Adipocyte (in vitro differentiated cells): ENCODE data around the gene LIPI.

Source experiments
- DNase-seq: peaks from one replicate; pipeline ENCODE4 v3.0.0-alpha.2; 2015; ENCODE audit warnings: low read depth
- H3K27me3 ChIP-seq: replicated peaks from 2 replicates; pipeline ENCODE4 v1.7.0; 2013; ENCODE audit warnings: mild to moderate bottlenecking, low read length, moderate library complexity; ENCODE audit not compliant: control insufficient read depth, insufficient read depth
- H3K36me3 ChIP-seq: 2 replicates; pipeline ENCODE4 v1.7.0; 2013; ENCODE audit warnings: low read length, mild to moderate bottlenecking, moderate library complexity; ENCODE audit not compliant: control insufficient read depth, insufficient read depth, severe bottlenecking
- H3K4me1 ChIP-seq: 2 replicates; pipeline ENCODE4 v1.7.0; 2013; ENCODE audit warnings: mild to moderate bottlenecking, low read length, moderate library complexity; ENCODE audit not compliant: control insufficient read depth, insufficient read depth
- H3K4me3 ChIP-seq: 2 replicates; pipeline ENCODE4 v1.7.0; 2013; ENCODE audit warnings: mild to moderate bottlenecking, low read length, moderate library complexity
- H3K9ac ChIP-seq: 2 replicates; pipeline ENCODE4 v1.7.0; 2013; ENCODE audit warnings: mild to moderate bottlenecking, low read length, moderate library complexity
- H3K9me3 ChIP-seq: 2 replicates; pipeline ENCODE4 v1.7.0; 2013; ENCODE audit warnings: mild to moderate bottlenecking, low read length, moderate library complexity; ENCODE audit not compliant: control insufficient read depth

LIPI gene

DNA sequence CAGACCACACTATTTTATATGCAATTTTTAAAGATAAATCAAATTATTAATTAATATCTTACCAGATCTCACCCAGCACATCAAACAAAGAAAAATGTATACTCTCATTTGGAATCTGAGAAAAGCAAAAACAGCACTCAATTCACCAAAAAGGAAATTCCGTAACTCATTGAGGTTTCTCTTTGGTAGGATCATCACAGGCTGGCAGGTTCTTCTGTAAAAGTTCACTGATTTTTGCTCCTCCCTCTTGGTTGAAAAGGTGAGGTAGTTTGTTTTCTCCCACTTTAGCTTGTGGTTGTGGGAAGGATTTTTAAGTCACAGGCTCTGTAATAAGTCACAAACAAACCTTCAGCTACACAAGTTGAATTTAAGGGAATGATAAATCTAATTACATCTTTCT is at the start of gene LIPI:
Gene LIPI, minus strand, starts transcription at position 218 of the 400 bp plus-strand sequence. Its CDS starts 110 bp downstream, at position 108.
- DNase-seq: no peak
- Histone ChIP-seq H3K36me3 (no peaks in the 10 kb centered on the region), H3K9me3 (no peaks in the 10 kb centered on the region), H3K9ac (no peak within 1 kb of the TSS), H3K27me3 (peaks cover 6% of the 10 kb centered on the region), H3K4me3 (no peak within 1 kb of the TSS), H3K4me1 (peaks cover 1% of the 10 kb centered on the region)

- no peaks in the 10 kb centered on the region for H3K4me1 ChIP-seq
- no peaks in the 10 kb centered on the region for H3K9me3 ChIP-seq
- H3K9ac ChIP-seq: no peak overlapping the region
- no peak overlapping the region for H3K4me3 ChIP-seq
- H3K36me3 ChIP-seq: no peaks in the 10 kb centered on the region
- DNase-seq: no peak
- H3K27me3 ChIP-seq: no peaks in the 10 kb centered on the region
Measured at GRCh38 chr21:14260174-14260764, 49.5 kb upstream of the LIPI start.

DNA sequence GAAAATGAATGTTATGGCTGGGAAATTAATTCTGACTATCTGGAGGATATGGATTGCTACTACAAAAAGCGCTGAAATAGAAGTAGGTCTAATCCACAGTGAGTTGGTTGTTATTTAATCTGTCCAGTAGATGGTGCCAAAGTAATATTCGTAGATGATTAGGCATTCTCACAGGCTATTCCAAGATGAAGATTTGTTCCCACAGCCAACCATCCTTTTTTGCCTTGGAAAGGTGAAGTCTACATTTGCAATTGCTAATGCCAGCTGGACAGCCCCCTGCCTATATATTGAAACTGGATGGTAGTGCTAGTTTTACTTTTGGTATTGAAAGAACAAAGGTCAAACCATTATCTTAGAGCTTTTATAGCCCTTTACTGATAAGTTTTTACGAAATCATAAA is 49.0 kb upstream of the LIPI start:
- peak; percentile 76 for DNase-seq
- Histone ChIP-seq H3K4me1 (no peaks in the 10 kb centered on the region), H3K9me3 (no peaks in the 10 kb centered on the region), H3K36me3 (no peaks in the 10 kb centered on the region), H3K4me3 (no peak overlapping the region), H3K9ac (no peak overlapping the region), H3K27me3 (no peaks in the 10 kb centered on the region)

DNA sequence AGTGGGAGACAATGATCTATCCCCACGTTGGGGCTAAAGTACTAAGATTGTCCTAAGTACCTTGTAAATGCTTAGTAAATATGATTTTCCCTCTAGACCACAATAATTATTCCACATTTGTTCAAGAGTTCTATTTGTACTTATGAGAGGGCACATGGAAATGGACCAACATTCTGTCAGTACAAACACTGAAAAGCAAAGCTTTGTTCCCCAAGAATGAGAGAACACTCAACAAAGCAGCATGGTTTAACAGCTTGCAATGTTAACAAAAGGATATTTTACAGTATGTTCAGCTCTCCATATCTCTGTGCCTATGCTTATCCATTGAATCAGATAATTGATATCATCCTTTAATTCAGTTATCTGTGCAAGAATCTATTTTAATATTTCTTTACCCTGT is 40.6 kb upstream of the LIPI start:
- Histone ChIP-seq H3K4me1 (no peaks in the 10 kb centered on the region), H3K9me3 (no peaks in the 10 kb centered on the region), H3K9ac (no peak overlapping the region), H3K27me3 (peaks cover 12% of the 10 kb centered on the region), H3K36me3 (no peaks in the 10 kb centered on the region), H3K4me3 (no peak overlapping the region)
- DNase-seq: no peak

- Histone ChIP-seq H3K36me3 (no peaks in the 10 kb centered on the region), H3K4me1 (peaks cover 5% of the 10 kb centered on the region), H3K4me3 (no peak overlapping the region), H3K9ac (no peak overlapping the region), H3K27me3 (no peaks in the 10 kb centered on the region), H3K9me3 (no peaks in the 10 kb centered on the region)
- DNase-seq: no peak
Measured at GRCh38 chr21:14245711-14246110, 35.0 kb upstream of the LIPI start.

- no peaks in the 10 kb centered on the region for H3K9me3 ChIP-seq
- H3K27me3 ChIP-seq: no peaks in the 10 kb centered on the region
- no peak for DNase-seq
- H3K4me1 ChIP-seq: peaks cover 5% of the 10 kb centered on the region
- no peaks in the 10 kb centered on the region for H3K36me3 ChIP-seq
- no peak overlapping the region for H3K9ac ChIP-seq
- H3K4me3 ChIP-seq: no peak overlapping the region
Measured at GRCh38 chr21:14244911-14245310, 34.2 kb upstream of the LIPI start.

- H3K36me3 ChIP-seq: no peaks in the 10 kb centered on the region
- peaks cover 5% of the 10 kb centered on the region for H3K4me1 ChIP-seq
- H3K9me3 ChIP-seq: no peaks in the 10 kb centered on the region
- no peak overlapping the region for H3K4me3 ChIP-seq
- DNase-seq: no peak
- H3K9ac ChIP-seq: no peak overlapping the region
- H3K27me3 ChIP-seq: no peaks in the 10 kb centered on the region
Measured at GRCh38 chr21:14243874-14244273, 33.1 kb upstream of the LIPI start.

GRCh38 chr21:14243461-14243860 is 32.7 kb upstream of the LIPI start:
- no peak overlapping the region for H3K9ac ChIP-seq
- H3K36me3 ChIP-seq: no peaks in the 10 kb centered on the region
- no peaks in the 10 kb centered on the region for H3K27me3 ChIP-seq
- no peak for DNase-seq
- peaks cover 5% of the 10 kb centered on the region for H3K4me1 ChIP-seq
- H3K4me3 ChIP-seq: no peak overlapping the region
- H3K9me3 ChIP-seq: no peaks in the 10 kb centered on the region

GRCh38 chr21:14241297-14241696 is 30.5 kb upstream of the LIPI start:
- no peaks in the 10 kb centered on the region for H3K9me3 ChIP-seq
- no peak for DNase-seq
- H3K36me3 ChIP-seq: no peaks in the 10 kb centered on the region
- no peak overlapping the region for H3K4me3 ChIP-seq
- no peaks in the 10 kb centered on the region for H3K27me3 ChIP-seq
- peaks cover 5% of the 10 kb centered on the region for H3K4me1 ChIP-seq
- no peak overlapping the region for H3K9ac ChIP-seq

DNA sequence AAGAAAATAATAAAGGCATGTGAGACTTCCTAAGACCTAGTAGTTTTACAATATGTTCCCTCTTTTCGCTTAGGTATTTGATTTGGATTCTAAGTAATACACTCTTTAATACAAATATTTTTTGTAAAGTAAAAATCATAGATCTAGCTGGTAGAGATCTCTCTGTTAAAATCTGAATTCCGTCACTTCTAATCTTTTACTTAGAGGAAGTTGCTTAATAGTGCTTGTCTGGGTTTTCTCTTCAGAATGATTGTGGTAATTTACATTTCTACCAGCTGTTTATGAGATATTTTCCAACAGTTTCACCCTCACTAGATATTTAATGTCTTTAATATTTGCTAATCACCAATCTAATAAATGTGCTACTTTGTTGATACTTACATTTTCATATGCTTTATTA is 28.5 kb upstream of the LIPI start:
- H3K4me3 ChIP-seq: no peak overlapping the region
- peaks cover 3% of the 10 kb centered on the region for H3K27me3 ChIP-seq
- H3K9me3 ChIP-seq: no peaks in the 10 kb centered on the region
- no peak overlapping the region for H3K9ac ChIP-seq
- DNase-seq: no peak
- no peaks in the 10 kb centered on the region for H3K36me3 ChIP-seq
- peaks cover 4% of the 10 kb centered on the region for H3K4me1 ChIP-seq

DNA sequence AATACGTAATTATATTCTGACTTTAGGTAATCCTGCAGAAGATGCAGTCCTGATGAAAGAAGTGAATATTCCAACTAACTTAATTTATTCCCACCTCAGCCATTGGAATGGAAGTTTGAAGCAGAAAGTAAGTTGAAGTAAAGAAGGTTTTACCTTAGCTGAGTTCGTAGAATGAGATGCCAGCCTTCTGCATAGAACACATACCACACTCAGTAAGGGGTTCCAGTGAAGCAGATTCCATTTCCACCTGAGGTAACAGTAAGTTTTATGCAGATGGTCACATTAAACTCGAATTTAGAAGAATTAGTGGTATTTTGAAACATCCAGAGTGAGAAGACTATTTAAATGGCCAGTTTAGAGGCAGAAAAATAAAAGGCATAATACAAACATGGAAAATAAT is 25.4 kb upstream of the LIPI start:
- no peak for DNase-seq
- Histone ChIP-seq H3K4me3 (no peak overlapping the region), H3K9me3 (no peaks in the 10 kb centered on the region), H3K4me1 (no peaks in the 10 kb centered on the region), H3K27me3 (peaks cover 3% of the 10 kb centered on the region), H3K9ac (no peak overlapping the region), H3K36me3 (no peaks in the 10 kb centered on the region)

DNA sequence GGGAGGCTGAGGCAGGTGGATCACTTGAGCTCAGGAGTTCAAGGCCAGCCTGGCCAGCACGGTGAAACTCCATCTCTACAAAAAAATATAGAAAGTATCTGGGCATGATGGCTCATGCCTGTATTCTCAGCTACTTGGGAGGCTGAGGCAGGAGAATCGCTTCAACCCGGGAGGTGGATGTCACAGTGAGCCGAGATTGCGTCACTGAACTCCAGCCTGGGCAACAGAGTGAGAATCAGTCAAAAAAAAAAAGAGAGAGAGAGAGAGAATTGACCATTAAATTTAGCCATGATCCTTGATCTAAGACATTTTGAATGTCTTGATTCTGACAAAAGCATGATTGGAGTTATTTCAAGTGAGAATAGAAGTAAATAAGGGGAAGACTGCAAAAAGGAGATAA is 24.3 kb upstream of the LIPI start:
- no peak overlapping the region for H3K4me3 ChIP-seq
- no peaks in the 10 kb centered on the region for H3K36me3 ChIP-seq
- DNase-seq: no peak
- H3K27me3 ChIP-seq: peaks cover 3% of the 10 kb centered on the region
- H3K4me1 ChIP-seq: no peaks in the 10 kb centered on the region
- H3K9ac ChIP-seq: no peak overlapping the region
- no peaks in the 10 kb centered on the region for H3K9me3 ChIP-seq
